Measurements from ENCODE around the gene CRACR2A.

DNA sequence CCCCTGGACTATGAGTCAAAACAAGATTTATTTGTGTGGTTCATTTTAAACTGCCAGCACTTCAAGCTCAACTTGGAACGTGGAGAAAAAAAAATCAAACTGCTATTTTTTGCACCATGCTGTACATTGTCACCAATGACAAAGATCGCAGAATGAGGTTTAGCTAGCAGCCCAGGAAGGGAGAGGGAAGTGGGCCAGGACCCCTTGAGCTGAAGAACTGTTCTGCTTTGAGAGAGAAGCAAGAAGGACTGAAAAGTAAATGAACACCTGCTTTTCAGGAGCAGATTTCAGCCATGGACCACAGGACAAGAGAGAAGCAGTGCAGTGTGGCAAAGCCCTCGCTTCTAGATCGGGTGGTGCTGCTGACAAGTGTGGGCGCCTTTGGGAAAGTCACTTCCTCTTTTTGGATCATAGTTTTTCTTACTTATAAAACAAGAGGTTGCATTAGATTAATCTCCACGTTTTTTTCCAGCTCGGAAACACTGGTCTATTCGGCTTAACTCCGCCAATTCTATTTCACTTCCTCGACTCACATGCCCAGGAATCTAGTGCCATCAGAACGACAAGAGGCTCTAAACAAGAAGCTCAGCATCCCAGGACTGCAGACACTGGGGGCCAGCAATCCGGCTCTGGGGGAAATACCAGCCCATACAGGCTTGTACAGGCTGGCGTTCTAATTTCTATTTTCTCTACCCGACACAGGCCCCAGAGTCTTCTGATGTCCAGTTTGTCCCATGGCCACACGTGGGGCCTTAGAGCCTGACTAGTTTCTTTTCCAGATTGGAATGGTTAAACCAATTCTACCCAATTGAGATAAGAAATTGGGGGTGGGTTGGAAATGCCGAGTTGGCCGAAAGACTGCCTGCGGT is 129.9 kb downstream of the CRACR2A start:
- no peak for TF ChIP-seq CTCF (IDR thresholded peaks at IDR 0.05; ENCODE audit: control extremely low read depth in 1 of 3, insufficient read depth in 1 of 3, low read depth in 1 of 3, low read length in 3 of 3)
- TF ChIP-seq TAF1 (IDR thresholded peaks at IDR 0.05; ENCODE audit: low read depth, low read length) = no peak
- no peak for TF ChIP-seq POLR2AphosphoS5 (IDR thresholded peaks at IDR 0.05; ENCODE audit: low read depth, low read length)
- TF ChIP-seq YY1 (IDR thresholded peaks at IDR 0.05; ENCODE audit: low read depth, low read length) = no peak
- TF ChIP-seq POLR2A (IDR thresholded peaks at IDR 0.05; ENCODE audit: control extremely low read depth in 1 of 2, low read depth in 2 of 2, low read length in 2 of 2) = no peak
- TF ChIP-seq GABPA (IDR thresholded peaks at IDR 0.05; ENCODE audit: borderline replicate concordance, insufficient read depth, low read length) = no peak
- TF ChIP-seq MAX (IDR thresholded peaks at IDR 0.05) = no peak
- TF ChIP-seq BCL11A (IDR thresholded peaks at IDR 0.05; ENCODE audit: low read depth in 2 of 2, low read length in 2 of 2) = no peak
- TF ChIP-seq TEAD4 (IDR thresholded peaks at IDR 0.05; ENCODE audit: low read depth, low read length) = no peak
